B cell (primary cell): Measurements from ENCODE around the gene CCDC24. TPM values are rescaled to one million over a fixed set of nuclear protein-coding genes. Genes with fewer than 3 reads are reported as not detected.
A peak's percentile ranks its signal among the peaks of the same experiment; 100 is the strongest.

Source experiments
- ATAC-seq: fragments of 200-7000 bp; cut with Tn5 transposase; one replicate; pipeline ENCODE4 v1.10.0; 2021; ENCODE audit warnings: low read depth, mild to moderate bottlenecking, moderate number of reproducible peaks, moderate library complexity
- CTCF ChIA-PET: fragments of 350-600 bp; sonication (Branson Sonifier 250); formaldehyde crosslinking; loops from one replicate; lab custom pipeline; 2021; ENCODE audit warnings: antibody characterized with exemption, inconsistent platforms; lab: Charles Lee
- POLR2A ChIA-PET: fragments of 350-600 bp; sonication (Branson Sonifier 250); formaldehyde crosslinking; loops from one replicate; lab custom pipeline; 2021; ENCODE audit warnings: antibody characterized with exemption; lab: Charles Lee
- DNase-seq: peaks from one replicate; pipeline ENCODE4 v3.0.0; 2013
- H2AFZ ChIP-seq: 2 replicates; pipeline ENCODE4 v1.6.1; 2012; ENCODE audit warnings: mild to moderate bottlenecking, low read depth, low read length; ENCODE audit not compliant: insufficient read depth, poor library complexity, severe bottlenecking
- H3K27ac ChIP-seq, 2 donors: 1 replicate in 1 of 2; 2 replicates in 1 of 2; pipeline ENCODE4 v1.5.1; 2012 to 2013; ENCODE audit warnings: low read length in 2 of 2, mild to moderate bottlenecking in 2 of 2, moderate library complexity in 1 of 2
- H3K27me3 ChIP-seq, 4 experiments: fragments of 200-600 bp in 1 of 4; sonication (generic) in 1 of 4; replicated peaks in 1 of 4; 1 replicate in 2 of 4; 2 replicates in 2 of 4; pipeline versions ENCODE4 v1.6.1 to v1.7.0; 2013 to 2016; ENCODE audit warnings: low read length in 3 of 4, mild to moderate bottlenecking in 2 of 4, mixed read lengths in 1 of 4, moderate library complexity in 1 of 4; ENCODE audit not compliant: insufficient read depth in 4 of 4, control insufficient read depth in 3 of 4; ENCODE audit errors: control extremely low read depth in 1 of 4
- H3K36me3 ChIP-seq, 2 experiments: replicated peaks in 1 of 2; 1 replicate in 1 of 2; 2 replicates in 1 of 2; pipeline versions ENCODE4 v1.6.1 to v1.7.1; 2013; ENCODE audit warnings: low read length in 1 of 2; ENCODE audit not compliant: insufficient read depth in 2 of 2, control insufficient read depth in 1 of 2; ENCODE audit errors: control extremely low read depth in 1 of 2, extremely low read depth in 1 of 2
- H3K4me1 ChIP-seq, 2 donors: fragments of 200-600 bp in 1 of 2; sonication (generic) in 1 of 2; 1 replicate in 1 of 2; 2 replicates in 1 of 2; pipeline versions ENCODE4 v1.5.1 to v1.6.1; 2013 to 2017; ENCODE audit warnings: low read length in 2 of 2; ENCODE audit not compliant: control insufficient read depth in 2 of 2, insufficient read depth in 2 of 2
- H3K4me2 ChIP-seq: replicated peaks from 2 replicates; pipeline ENCODE3; 2012; ENCODE audit warnings: mild to moderate bottlenecking, low read depth, low read length; ENCODE audit not compliant: poor library complexity, severe bottlenecking
- H3K4me3 ChIP-seq, 5 experiments: fragments of 200-600 bp in 1 of 5; sonication (generic) in 1 of 5; 1 replicate in 3 of 5; 2 replicates in 2 of 5; pipeline versions ENCODE4 v1.5.1 to v1.7.0; 2011 to 2016; ENCODE audit warnings: low read length in 4 of 5, mild to moderate bottlenecking in 4 of 5, low read depth in 2 of 5, control low read depth in 1 of 5, moderate library complexity in 1 of 5; ENCODE audit not compliant: insufficient read depth in 1 of 5; ENCODE audit errors: control extremely low read depth in 1 of 5, extremely low read depth in 1 of 5
- H3K79me2 ChIP-seq: fragments of 200-600 bp; sonication (generic); one replicate; pipeline ENCODE4 v1.6.0; 2016; ENCODE audit warnings: low read length; ENCODE audit not compliant: control insufficient read depth, insufficient read depth
- H3K9ac ChIP-seq: fragments of 200-600 bp; sonication (generic); 2 replicates; pipeline ENCODE4 v1.6.1; 2017; ENCODE audit warnings: mild to moderate bottlenecking, low read length, moderate library complexity
- H3K9me3 ChIP-seq, 3 donors: one replicate each; pipeline versions ENCODE4 v1.6.1 to v1.7.1; 2013; ENCODE audit warnings: low read length in 2 of 3; ENCODE audit not compliant: control insufficient read depth in 2 of 3, insufficient read depth in 1 of 3; ENCODE audit errors: control extremely low read depth in 1 of 3
- H4K20me1 ChIP-seq: 2 replicates; pipeline ENCODE4 v1.6.0; 2012; ENCODE audit warnings: mild to moderate bottlenecking, low read length; ENCODE audit not compliant: insufficient read depth, control insufficient read depth, poor library complexity, severe bottlenecking
- H3K27ac Mint-ChIP-seq: one replicate; pipeline ENCODE4 v1.8.0; 2021; ENCODE audit warnings: mixed read lengths
- H3K27me3 Mint-ChIP-seq: one replicate; pipeline ENCODE4 v1.8.0; 2021; ENCODE audit warnings: mixed read lengths
- H3K4me1 Mint-ChIP-seq: one replicate; pipeline ENCODE4 v1.8.0; 2021; ENCODE audit warnings: mixed read lengths
- H3K4me3 Mint-ChIP-seq: one replicate; pipeline ENCODE4 v1.8.0; 2021; ENCODE audit warnings: mixed read lengths
- H3K9me3 Mint-ChIP-seq: one replicate; pipeline ENCODE4 v1.8.0; 2022; ENCODE audit warnings: mixed read lengths; ENCODE audit not compliant: insufficient read depth
- EZH2 ChIP-seq: IDR thresholded peaks from 2 replicates; pipeline ENCODE4 v1.6.1; 2012; ENCODE audit warnings: borderline replicate concordance, low read depth, mild to moderate bottlenecking, moderate library complexity, low read length; ENCODE audit not compliant: insufficient read depth, poor library complexity, severe bottlenecking
- WGBS: methylation state at CpG from one replicate; pipeline ENCODE4 v1.1.5; 2013; ENCODE audit warnings: missing lambda C conversion rate; ENCODE audit not compliant: insufficient coverage; 5-methylcytosine and 5-hydroxymethylcytosine counted together
- intact Hi-C: fragments of 100-400 bp; cut with micrococcal nuclease; formaldehyde crosslinking; loops from one replicate; pipeline ENCODE4 v1.10.0; 2022
- polyA plus RNA-seq: library from polyadenylated mRNA; depleted of rRNA; stranded (reverse); fragments of >200 nt; gene quantifications from 2 replicates; pipeline ENCODE4 v1.2.3, GENCODE V29; 2012
- total RNA-seq, 2 donors: library from RNA; stranded (reverse); fragments of 120-200 nt in 1 of 2; gene quantifications; 1 replicate in 1 of 2; 2 replicates in 1 of 2; pipeline versions ENCODE4 v1.2.3 to v1.2.4, GENCODE V29; 2013 to 2022
- TF ChIP-seq, protein P1 (sequence below): fragments of 200-600 bp; IDR thresholded peaks from one replicate; pipeline ENCODE4 v1.8.0; 2022; ENCODE audit warnings: antibody characterized with exemption, mild to moderate bottlenecking

Gene CCDC24
- total and polyA plus RNA-seq, 2 donors (not counting 1 experiment from before 2014, with no cell fraction given), result 10.1 to 18.4 TPM

DNA sequence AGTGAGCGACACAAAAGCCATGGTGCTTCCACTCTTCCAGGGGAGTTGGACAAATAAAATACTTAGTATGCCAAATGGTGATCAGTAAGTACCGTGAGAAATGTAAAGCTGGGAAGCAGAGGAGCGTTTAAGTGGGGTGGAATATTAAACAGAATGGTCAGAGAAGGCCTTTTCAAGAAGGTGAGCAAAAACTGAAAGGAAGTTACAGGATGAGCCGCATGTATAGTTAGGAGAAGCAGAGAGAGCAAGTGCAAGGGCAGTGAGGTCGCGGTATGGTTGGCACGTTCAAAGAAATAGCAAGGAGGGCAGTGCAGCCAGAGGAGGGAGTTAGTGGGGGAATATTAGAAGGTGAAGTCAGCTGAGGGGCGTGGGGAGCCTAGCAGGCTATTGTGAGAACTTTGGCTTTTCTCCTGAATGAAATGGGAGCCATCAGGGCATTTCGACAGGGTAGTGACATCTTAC lies 17.4 kb upstream of the CCDC24 start:
- intact Hi-C loops, result loop anchor here (1.0 to 10.0 kb wide), 4 partner anchors 17 to 1519 kb away; partner anchors contain the start of genes CCDC24, IPO13, PPCS and ST3GAL3
- ATAC-seq, result no peak
- Histone ChIP-seq H3K4me2 (peak overlapping the region; percentile 95), H3K4me3 (peak overlapping the region; percentile 41 to 97 (median 89)), H3K9me3 (no peaks in the 10 kb centered on the region), H3K4me1 (peaks cover 34 to 64% of the 10 kb centered on the region in 2 donors), H2AFZ (peak overlapping the region; percentile 91), H3K79me2 (peaks cover 39% of the 10 kb centered on the region), H3K27me3 (no peaks in the 10 kb centered on the region), H4K20me1 (peaks cover 48% of the 10 kb centered on the region), H3K36me3 (peaks cover 0 to 33% of the 10 kb centered on the region in 2 experiments), H3K27ac (peak overlapping the region; percentile 89 to 96), H3K9ac (peak overlapping the region; percentile 91)
- no peak for DNase-seq
- Mint-ChIP-seq H3K9me3 (no peaks in the 10 kb centered on the region), H3K27me3 (no peaks in the 10 kb centered on the region), H3K4me1 (peaks cover 72% of the 10 kb centered on the region), H3K4me3 (peak overlapping the region; percentile 97), H3K27ac (peak overlapping the region; percentile 97)
- 34% methylated on average over 8 of the region's 9 CpGs for WGBS
- POLR2A ChIA-PET, result interaction anchor here (1.6 to 1.8 kb wide), 2 partner anchors 18 to 27 kb away, joined by 5 read pairs; partner anchors contain the start of gene IPO13
- CTCF ChIA-PET, result interaction anchor here (0.7 kb wide), 1 partner anchor 28 kb away, joined by 3 read pairs; no protein-coding TSS in a partner anchor
- TF ChIP-seq, protein P1, sequence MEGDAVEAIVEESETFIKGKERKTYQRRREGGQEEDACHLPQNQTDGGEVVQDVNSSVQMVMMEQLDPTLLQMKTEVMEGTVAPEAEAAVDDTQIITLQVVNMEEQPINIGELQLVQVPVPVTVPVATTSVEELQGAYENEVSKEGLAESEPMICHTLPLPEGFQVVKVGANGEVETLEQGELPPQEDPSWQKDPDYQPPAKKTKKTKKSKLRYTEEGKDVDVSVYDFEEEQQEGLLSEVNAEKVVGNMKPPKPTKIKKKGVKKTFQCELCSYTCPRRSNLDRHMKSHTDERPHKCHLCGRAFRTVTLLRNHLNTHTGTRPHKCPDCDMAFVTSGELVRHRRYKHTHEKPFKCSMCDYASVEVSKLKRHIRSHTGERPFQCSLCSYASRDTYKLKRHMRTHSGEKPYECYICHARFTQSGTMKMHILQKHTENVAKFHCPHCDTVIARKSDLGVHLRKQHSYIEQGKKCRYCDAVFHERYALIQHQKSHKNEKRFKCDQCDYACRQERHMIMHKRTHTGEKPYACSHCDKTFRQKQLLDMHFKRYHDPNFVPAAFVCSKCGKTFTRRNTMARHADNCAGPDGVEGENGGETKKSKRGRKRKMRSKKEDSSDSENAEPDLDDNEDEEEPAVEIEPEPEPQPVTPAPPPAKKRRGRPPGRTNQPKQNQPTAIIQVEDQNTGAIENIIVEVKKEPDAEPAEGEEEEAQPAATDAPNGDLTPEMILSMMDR, result no peak
- TF ChIP-seq EZH2, result no peak
